ENCODE results near the gene SPATA9. TPM values are rescaled to one million over a fixed set of nuclear protein-coding genes. Genes with fewer than 3 reads are reported as not detected.

The SPATA9 gene
- total and polyA plus RNA-seq, 9 of the 15 experiments (the other 6 are each of a cell fraction or from before 2014, with no cell fraction given): 0.16 to 5.5 (median 0.39) TPM; not detected in 3

DNA sequence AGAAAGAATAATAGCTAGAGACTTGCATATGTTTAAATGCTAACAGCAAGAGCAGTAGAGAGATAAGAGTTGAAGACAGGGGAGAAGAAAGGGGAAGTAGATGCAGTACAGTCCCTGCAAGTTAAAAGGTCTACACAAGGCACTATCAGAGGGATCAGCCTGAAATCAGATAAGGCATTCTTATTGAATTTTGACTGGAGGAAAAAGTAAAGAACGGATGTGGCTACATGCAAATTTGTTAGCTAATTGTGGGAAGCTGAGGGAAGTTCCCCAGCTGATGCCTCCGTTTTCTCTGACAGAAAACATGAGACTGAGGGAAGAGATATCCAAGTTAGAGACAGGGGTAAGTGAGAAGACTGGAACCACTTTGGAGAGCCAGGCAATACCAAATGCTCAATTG, 35.4 kb upstream of the SPATA9 start (continued):
- TF ChIP-seq E2F8 (IDR thresholded peaks at IDR 0.05; ENCODE audit: low read depth, partially characterized antibody) (no peak), GTF2F1 (IDR thresholded peaks at IDR 0.05; ENCODE audit: low read depth, low read length) (no peak), RFX5 (IDR thresholded peaks at IDR 0.05; ENCODE audit: low read depth, low read length) (no peak), RBM34 (IDR thresholded peaks at IDR 0.05; ENCODE audit: borderline replicate concordance, insufficient read depth, low read length) (no peak), ZNF311 (CRISPR knock-in tag; IDR thresholded peaks at IDR 0.05) (no peak), BMI1 (IDR thresholded peaks at IDR 0.05; ENCODE audit: low read length) (no peak), POLR2AphosphoS5 (IDR thresholded peaks at IDR 0.05; ENCODE audit: control insufficient read depth, insufficient read depth, low read depth, low read length) (no peak), TBP (optimal IDR thresholded peaks at IDR 0.05; ENCODE audit: low read depth, low read length) (no peak), HEY1 (CRISPR knock-in tag; IDR thresholded peaks at IDR 0.05; ENCODE audit: borderline replicate concordance) (no peak), POU5F1 (IDR thresholded peaks at IDR 0.05; ENCODE audit: borderline replicate concordance, low read depth, low read length, partially characterized antibody) (no peak), RNF2 (IDR thresholded peaks at IDR 0.05) (peak; percentile 42; the same call in 1 of the 2 replicates), NFIC (IDR thresholded peaks at IDR 0.05) (no peak)
- TF ChIP-seq, protein P1, sequence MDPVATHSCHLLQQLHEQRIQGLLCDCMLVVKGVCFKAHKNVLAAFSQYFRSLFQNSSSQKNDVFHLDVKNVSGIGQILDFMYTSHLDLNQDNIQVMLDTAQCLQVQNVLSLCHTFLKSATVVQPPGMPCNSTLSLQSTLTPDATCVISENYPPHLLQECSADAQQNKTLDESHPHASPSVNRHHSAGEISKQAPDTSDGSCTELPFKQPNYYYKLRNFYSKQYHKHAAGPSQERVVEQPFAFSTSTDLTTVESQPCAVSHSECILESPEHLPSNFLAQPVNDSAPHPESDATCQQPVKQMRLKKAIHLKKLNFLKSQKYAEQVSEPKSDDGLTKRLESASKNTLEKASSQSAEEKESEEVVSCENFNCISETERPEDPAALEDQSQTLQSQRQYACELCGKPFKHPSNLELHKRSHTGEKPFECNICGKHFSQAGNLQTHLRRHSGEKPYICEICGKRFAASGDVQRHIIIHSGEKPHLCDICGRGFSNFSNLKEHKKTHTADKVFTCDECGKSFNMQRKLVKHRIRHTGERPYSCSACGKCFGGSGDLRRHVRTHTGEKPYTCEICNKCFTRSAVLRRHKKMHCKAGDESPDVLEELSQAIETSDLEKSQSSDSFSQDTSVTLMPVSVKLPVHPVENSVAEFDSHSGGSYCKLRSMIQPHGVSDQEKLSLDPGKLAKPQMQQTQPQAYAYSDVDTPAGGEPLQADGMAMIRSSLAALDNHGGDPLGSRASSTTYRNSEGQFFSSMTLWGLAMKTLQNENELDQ (CRISPR knock-in tag; IDR thresholded peaks at IDR 0.05; ENCODE audit: borderline replicate concordance): no peak
- TF ChIP-seq, protein P2, sequence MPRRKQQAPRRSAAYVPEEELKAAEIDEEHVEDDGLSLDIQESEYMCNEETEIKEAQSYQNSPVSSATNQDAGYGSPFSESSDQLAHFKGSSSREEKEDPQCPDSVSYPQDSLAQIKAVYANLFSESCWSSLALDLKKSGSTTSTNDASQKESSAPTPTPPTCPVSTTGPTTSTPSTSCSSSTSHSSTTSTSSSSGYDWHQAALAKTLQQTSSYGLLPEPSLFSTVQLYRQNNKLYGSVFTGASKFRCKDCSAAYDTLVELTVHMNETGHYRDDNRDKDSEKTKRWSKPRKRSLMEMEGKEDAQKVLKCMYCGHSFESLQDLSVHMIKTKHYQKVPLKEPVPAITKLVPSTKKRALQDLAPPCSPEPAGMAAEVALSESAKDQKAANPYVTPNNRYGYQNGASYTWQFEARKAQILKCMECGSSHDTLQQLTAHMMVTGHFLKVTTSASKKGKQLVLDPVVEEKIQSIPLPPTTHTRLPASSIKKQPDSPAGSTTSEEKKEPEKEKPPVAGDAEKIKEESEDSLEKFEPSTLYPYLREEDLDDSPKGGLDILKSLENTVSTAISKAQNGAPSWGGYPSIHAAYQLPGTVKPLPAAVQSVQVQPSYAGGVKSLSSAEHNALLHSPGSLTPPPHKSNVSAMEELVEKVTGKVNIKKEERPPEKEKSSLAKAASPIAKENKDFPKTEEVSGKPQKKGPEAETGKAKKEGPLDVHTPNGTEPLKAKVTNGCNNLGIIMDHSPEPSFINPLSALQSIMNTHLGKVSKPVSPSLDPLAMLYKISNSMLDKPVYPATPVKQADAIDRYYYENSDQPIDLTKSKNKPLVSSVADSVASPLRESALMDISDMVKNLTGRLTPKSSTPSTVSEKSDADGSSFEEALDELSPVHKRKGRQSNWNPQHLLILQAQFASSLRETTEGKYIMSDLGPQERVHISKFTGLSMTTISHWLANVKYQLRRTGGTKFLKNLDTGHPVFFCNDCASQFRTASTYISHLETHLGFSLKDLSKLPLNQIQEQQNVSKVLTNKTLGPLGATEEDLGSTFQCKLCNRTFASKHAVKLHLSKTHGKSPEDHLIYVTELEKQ (CRISPR knock-in tag; IDR thresholded peaks at IDR 0.05): no peak
- TF ChIP-seq, protein P3, sequence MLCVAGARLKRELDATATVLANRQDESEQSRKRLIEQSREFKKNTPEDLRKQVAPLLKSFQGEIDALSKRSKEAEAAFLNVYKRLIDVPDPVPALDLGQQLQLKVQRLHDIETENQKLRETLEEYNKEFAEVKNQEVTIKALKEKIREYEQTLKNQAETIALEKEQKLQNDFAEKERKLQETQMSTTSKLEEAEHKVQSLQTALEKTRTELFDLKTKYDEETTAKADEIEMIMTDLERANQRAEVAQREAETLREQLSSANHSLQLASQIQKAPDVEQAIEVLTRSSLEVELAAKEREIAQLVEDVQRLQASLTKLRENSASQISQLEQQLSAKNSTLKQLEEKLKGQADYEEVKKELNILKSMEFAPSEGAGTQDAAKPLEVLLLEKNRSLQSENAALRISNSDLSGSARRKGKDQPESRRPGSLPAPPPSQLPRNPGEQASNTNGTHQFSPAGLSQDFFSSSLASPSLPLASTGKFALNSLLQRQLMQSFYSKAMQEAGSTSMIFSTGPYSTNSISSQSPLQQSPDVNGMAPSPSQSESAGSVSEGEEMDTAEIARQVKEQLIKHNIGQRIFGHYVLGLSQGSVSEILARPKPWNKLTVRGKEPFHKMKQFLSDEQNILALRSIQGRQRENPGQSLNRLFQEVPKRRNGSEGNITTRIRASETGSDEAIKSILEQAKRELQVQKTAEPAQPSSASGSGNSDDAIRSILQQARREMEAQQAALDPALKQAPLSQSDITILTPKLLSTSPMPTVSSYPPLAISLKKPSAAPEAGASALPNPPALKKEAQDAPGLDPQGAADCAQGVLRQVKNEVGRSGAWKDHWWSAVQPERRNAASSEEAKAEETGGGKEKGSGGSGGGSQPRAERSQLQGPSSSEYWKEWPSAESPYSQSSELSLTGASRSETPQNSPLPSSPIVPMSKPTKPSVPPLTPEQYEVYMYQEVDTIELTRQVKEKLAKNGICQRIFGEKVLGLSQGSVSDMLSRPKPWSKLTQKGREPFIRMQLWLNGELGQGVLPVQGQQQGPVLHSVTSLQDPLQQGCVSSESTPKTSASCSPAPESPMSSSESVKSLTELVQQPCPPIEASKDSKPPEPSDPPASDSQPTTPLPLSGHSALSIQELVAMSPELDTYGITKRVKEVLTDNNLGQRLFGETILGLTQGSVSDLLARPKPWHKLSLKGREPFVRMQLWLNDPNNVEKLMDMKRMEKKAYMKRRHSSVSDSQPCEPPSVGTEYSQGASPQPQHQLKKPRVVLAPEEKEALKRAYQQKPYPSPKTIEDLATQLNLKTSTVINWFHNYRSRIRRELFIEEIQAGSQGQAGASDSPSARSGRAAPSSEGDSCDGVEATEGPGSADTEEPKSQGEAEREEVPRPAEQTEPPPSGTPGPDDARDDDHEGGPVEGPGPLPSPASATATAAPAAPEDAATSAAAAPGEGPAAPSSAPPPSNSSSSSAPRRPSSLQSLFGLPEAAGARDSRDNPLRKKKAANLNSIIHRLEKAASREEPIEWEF (CRISPR knock-in tag; IDR thresholded peaks at IDR 0.05): no peak
